HL-60/S4 (cell line): Measurements from ENCODE around the gene CD99L2.
"Not testable (repeated sequence)": the region's sequence is repeated elsewhere in the genome, so short reads cannot be mapped to it uniquely, and the experiment has no call there.

Experiments
- in situ Hi-C: fragments of 300-500 bp; cut with MboI; formaldehyde crosslinking; loops from 2 replicates; pipeline ENCODE4 v1.14.3; 2022; ENCODE audit warnings: low sequenced_read_pairs

CD99L2 gene

GRCh38 chrX:150857453-150857852 is 41.0 kb downstream of the CD99L2 start:
- in situ Hi-C loops = no loop called here

DNA sequence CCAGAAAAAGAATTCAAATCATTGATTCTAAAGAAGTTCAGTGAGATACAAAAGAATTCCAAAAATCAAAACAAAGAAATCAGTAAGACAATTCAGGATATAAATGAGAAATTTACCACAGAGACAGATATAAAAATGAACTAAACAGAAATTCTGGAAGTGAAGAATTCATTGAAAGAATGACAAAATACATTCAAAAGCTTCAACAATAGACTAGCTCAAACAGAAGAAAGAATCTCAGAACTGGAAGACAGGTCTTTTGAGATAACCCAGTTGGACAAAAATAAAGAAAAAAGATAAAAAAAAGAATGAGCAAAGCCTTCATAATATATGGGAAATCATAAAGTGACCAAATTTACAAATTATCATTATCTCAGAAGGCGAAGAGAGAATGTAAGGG is 41.7 kb downstream of the CD99L2 start:
- in situ Hi-C loops = no loop called here

GRCh38 chrX:150856101-150856500 is 42.4 kb downstream of the CD99L2 start:
- in situ Hi-C loops = no loop called here

- in situ Hi-C loops = no loop called here
Observed at GRCh38 chrX:150854856-150855255, 43.6 kb downstream of the CD99L2 start.

GRCh38 chrX:150849996-150850720 is 48.3 kb downstream of the CD99L2 start:
- in situ Hi-C loops = no loop called here

DNA sequence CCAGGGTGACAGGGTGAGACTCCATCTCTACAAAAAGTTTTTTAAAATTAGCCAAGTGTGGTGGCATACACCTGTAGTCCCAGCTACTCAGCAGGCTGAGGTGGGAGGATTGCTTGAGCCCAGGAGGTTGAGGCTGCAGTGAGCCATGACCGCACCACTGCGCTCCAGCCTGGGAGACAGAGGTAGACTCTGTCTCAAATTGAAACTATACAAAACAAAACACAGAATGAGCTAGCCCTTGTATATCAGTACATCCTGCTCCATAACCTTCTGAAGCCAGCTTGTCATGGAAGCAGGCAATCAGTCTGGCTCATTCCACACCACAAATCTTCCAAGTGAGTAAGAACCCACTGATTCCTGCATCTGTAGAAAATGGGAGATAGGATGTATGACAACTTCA is 49.0 kb downstream of the CD99L2 start:
- in situ Hi-C loops = no loop called here

DNA sequence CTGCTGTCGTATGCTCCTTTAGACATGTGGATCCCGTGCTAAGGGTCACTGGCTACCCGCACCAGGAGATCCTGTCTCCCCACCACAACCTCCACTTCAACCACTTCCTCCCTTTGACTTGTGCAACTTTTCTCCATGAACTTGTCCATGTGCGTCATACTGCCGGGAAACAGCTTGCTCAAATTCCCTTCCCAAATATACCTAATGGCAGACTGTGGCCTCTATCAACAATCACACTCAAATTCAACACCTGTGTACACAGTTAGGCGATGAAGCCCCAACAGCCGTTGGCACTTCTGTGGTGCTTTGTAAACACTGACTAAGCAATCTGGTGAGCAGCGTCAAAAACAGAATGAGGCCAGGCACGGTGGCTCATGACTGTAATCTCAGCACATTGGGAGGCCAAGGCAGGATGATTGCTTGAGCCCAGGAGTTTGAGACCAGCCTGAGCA is 49.5 kb downstream of the CD99L2 start:
- in situ Hi-C loops = no loop called here

DNA sequence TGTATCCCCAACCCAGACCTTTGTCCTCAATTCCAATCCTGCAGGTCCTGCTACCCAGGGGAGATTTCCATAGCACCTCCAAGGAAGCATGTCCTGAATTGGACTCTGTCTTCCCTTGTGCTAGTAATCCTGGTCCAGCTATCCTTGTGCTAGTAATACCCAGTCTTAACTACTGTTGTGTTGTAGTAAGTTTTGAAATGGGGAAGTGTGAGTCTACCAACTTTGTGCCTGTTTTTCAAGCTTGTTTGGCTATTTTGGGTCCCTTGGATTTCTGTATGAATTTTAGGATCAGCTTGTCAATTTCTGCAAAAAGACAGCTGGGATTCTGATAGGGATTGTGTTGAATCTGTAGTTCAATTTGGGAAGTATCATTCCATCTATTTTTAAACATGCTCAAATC is 51.4 kb downstream of the CD99L2 start:
- in situ Hi-C loops = no loop called here

DNA sequence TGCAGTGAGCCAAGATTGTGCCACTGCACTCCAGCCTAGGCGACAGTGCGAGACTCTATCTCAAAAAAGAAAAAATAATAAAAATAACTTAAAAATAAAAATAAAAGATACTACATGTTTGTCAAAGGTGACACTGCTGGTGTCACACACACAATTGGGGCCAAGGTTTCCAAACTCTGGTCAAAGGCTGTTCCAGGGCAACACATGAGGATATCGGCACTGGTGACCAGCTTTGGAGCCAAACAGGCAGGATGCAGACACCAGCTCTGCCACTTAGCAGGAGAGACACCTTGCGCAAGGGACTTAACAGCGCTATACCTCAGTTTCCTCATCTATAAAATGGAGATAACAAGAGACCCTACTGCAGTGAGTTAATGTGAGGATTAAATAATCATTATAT is 52.3 kb downstream of the CD99L2 start:
- in situ Hi-C loops = no loop called here

DNA sequence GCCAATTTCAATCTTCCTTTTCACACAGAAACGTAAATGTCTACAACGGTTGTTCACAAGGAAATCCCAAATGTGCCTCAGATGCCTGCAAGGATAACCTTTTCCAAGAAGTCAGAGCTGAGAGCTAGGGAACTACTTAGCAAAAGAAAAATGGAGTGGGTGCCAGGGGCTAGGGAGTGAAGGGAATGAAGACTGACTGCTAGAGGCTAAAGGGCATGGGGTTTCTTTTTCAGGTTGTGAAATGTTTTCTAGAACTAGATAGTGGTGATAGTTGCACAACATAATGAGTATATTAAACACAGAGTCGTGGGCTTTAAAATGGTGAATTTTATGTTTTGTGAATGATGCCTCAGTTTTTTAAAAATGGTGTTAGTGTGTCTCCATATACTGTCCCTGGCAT is 53.4 kb downstream of the CD99L2 start:
- in situ Hi-C loops = no loop called here

DNA sequence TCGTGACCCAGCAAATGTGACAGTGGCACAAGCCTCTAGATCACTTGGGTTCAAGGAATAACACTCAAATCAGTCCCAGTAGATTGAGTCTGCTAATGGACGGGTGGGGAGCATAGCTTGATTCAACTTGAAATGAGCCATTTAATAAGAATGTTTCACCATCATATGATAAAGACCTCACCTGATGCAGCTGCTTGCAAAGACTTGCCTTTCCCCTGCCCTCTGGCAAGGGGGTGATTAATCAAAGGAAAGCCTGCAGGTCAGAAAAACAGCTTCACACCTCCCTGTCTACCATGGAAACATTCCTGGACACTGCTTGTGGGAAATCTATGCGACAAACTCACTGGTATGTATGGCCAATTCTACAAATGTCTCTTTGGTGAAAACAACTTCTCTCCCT is 54.5 kb downstream of the CD99L2 start:
- in situ Hi-C loops = no loop called here

DNA sequence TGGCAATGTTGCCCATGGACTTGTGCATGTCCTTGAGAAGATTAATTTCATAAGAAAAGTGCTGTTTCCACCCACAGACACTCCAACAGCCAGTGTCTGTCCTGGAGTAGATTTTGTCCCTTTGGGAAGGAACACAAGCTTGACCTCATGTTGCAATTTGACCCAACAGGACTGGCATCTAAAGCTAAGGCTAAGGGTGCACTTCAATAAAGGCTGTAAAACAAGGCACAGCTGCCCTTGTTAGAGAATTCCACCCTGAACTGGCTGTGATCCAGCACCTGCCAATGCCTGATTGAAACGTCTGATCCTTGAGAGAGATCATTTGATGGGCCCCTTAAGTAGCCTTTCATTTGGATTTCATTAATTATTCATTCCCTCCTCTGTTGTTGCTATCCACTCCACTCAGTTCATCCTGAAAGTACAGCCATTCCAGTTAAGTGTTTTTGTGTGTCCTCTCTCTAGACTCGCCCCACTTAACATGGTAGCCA is 56.2 kb downstream of the CD99L2 start:
- in situ Hi-C loops = no loop called here

- in situ Hi-C loops = no loop called here
Observed at GRCh38 chrX:150841456-150842197, 56.8 kb downstream of the CD99L2 start.

DNA sequence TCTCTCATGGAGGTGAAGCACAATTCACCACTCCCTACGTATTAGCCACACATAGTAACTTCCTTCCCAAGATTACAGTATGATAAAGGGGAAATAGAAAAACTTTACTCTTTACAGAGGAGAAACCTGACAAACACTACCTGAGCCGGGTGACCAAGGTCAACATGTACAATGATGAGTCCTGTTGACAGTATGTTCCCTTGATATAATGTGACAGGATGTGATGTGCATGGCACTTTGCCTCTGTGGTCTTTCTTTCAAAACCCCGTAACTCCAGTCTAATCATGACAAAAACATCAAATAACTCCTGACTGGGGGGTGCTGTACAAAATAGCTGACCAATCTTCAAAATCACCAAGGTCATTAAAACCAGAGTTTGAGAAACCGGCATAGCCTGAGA is 60.6 kb downstream of the CD99L2 start:
- in situ Hi-C loops = no loop called here

DNA sequence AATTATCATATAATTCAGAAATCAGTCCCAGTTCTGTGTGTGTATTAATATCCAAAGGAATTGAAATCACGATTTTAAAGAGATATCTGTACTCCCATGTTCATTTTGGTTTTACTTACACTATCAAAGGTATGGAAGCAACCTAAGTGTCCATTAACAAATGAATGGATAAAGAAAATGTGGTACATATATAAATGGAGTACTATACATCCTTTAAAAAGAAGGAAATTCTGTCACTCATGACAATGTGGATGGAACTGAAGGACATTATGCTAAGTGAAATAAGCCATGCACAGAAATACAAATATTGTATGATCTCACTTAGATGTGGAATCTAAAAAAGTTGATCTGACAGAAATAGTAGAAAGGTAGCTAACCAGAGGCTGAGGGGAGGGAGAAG is 63.8 kb downstream of the CD99L2 start:
- in situ Hi-C loops = no loop called here

GRCh38 chrX:150833454-150834056 is 64.9 kb downstream of the CD99L2 start:
- in situ Hi-C loops = no loop called here

DNA sequence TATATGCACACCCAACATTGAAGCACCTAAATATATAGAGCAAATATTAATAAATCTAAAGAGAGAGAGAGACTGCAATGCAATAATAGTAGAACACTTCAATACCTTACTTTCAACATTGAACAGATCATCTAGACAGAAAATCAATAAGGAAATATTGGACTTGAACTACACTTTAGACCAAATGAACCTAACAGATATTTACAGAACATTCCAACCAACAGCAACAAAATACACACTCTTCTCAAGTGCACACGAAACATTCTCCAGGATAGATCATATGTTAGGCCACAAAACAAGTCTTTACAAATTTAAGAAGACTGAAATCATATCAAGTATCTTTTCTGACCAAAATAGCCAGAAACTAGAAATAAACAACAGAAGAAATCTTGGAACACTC is 66.6 kb downstream of the CD99L2 start:
- in situ Hi-C loops = no loop called here

GRCh38 chrX:150828785-150829184 is 69.7 kb downstream of the CD99L2 start:
- in situ Hi-C loops = no loop called here

GRCh38 chrX:150824352-150824751 is 74.1 kb downstream of the CD99L2 start:
- in situ Hi-C loops = not testable (repeated sequence)

DNA sequence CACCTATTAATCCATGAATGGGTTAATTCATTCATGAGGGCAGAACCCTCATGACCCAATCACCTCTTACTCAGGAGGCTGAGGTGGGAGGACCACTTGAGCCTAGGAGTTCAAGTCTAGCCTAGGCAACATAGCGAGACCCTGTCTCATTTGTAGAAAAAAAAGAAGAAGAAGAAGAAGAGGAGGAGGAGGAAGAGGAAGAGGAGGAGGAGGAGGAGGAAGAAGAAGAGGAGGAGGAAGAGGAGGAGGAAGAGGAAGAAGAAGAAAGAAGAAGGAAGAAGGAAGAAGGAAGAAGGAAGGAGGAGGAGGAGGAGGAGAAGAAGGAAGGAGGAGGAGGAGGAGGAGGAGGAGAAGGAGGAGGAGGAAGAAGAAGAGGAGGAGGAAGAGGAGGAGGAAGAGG is 74.6 kb downstream of the CD99L2 start:
- in situ Hi-C loops = not testable (repeated sequence)

GRCh38 chrX:150821971-150822370 is 76.5 kb downstream of the CD99L2 start:
- in situ Hi-C loops = no loop called here

DNA sequence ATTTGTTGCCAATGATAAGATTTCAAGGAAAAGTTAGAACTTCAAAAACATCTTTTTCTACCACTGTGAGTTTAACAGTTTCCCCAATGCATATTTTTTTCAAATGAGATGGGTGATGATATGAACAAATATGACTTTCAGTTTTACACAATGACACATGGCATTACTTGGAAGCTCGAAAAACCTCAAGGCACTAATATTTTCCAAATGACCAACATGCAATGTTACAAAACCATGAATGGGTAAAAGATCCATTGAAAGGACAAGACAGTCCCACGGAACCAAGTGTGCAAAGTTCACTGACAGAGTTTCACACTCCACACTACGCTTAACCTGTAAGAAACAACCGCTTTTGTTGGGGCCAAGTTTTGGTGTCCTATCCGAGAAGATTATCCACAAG is 84.5 kb downstream of the CD99L2 start:
- in situ Hi-C loops = no loop called here
